ENCODE data around the gene SLC25A18.

DNA sequence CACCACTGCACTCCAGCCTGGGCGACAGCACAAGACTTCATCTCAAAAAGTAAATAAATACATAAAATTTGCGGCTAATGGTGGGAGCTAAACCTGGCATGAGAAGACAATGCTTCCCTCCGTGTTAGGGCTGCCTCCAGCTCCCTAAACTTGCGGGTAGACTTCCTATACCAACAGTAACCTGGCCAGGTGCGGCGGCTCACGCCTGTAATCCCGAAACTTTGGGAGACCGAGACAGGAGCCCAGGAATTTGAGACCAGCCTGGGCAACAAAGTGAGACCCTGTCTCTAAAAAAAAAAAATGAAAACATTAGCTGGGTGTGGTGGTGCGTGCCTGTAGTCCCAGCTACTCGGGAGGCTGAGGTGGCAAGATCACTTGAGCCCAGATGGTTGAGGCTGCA lies 25.3 kb downstream of the SLC25A18 start:
- TF ChIP-seq, protein P1, sequence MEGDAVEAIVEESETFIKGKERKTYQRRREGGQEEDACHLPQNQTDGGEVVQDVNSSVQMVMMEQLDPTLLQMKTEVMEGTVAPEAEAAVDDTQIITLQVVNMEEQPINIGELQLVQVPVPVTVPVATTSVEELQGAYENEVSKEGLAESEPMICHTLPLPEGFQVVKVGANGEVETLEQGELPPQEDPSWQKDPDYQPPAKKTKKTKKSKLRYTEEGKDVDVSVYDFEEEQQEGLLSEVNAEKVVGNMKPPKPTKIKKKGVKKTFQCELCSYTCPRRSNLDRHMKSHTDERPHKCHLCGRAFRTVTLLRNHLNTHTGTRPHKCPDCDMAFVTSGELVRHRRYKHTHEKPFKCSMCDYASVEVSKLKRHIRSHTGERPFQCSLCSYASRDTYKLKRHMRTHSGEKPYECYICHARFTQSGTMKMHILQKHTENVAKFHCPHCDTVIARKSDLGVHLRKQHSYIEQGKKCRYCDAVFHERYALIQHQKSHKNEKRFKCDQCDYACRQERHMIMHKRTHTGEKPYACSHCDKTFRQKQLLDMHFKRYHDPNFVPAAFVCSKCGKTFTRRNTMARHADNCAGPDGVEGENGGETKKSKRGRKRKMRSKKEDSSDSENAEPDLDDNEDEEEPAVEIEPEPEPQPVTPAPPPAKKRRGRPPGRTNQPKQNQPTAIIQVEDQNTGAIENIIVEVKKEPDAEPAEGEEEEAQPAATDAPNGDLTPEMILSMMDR (IDR thresholded peaks at IDR 0.05), result no peak
- TF ChIP-seq POLR2A (IDR thresholded peaks at IDR 0.05), result no peak
